ENCODE data around the gene CDKAL1. TPM values are rescaled to one million over a fixed set of nuclear protein-coding genes. Genes with fewer than 3 reads are reported as not detected.

The CDKAL1 gene
- total and polyA plus RNA-seq, 2 of the 8 experiments (the other 6 are each of a cell fraction or from before 2014, with no cell fraction given): 8.4 to 24.6 TPM

DNA sequence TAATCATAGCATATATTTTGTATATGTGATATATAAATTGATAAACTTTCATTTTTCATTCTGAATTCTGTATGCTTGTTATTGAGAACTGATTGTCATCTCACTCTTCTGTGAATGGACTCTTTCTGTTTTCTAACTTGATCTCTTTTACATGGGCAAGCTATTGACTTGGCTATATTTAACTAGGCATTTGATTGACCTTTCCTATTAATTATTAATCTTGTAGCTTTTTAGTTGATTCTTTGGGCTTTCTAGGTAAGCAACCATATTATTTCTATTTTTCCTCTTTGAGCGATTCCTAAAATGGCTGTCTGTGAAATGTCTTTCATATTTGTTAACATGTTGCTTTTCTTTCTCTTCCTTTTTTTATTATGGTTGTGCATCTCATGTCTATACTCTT, 347.1 kb downstream of the CDKAL1 start (continued):
- TF ChIP-seq CEBPB (IDR thresholded peaks at IDR 0.05; ENCODE audit: low read depth, low read length) (no peak), POLR2AphosphoS5 (IDR thresholded peaks at IDR 0.05; ENCODE audit: low read depth, low read length) (no peak), PHF8 (conservative IDR thresholded peaks at IDR 0.05; ENCODE audit: low read depth, low read length) (no peak), SP4 (IDR thresholded peaks at IDR 0.05; ENCODE audit: low read length) (no peak), POLR2A (IDR thresholded peaks at IDR 0.05; ENCODE audit: control extremely low read depth in 1 of 2, low read depth in 2 of 2, low read length in 2 of 2) (no peak)

Measured in H1 (cell line).